Measurements from ENCODE around the gene CYBA. TPM values are rescaled to one million over a fixed set of nuclear protein-coding genes. Genes with fewer than 3 reads are reported as not detected.
A peak's percentile ranks its signal among the peaks of the same experiment; 100 is the strongest.
"Not testable (repeated sequence)": the region's sequence is repeated elsewhere in the genome, so short reads cannot be mapped to it uniquely, and the experiment has no call there.

The CYBA gene
- total RNA-seq, 1 experiment from 2014 or later = 0.10 TPM

GRCh38 chr16:88686439-88687253 lies 35.8 kb upstream of the CYBA start, which contains the start of gene SNAI3:
TSS of gene SNAI3 (minus strand) at chr16:88686507. CDS start at chr16:88686406, 101 bp downstream.
- DNase-seq (ENCODE audit: low read depth) = peak; percentile 57

GRCh38 chr16:88686062-88686438 lies 35.2 kb upstream of the CYBA start:
- no peak for DNase-seq (ENCODE audit: low read depth)

- peak; percentile 58 for DNase-seq (ENCODE audit: low read depth)
Observed at GRCh38 chr16:88685156-88686061, 34.6 kb upstream of the CYBA start.

- DNase-seq (ENCODE audit: low read depth) = no peak
Observed at GRCh38 chr16:88684569-88685155, 33.8 kb upstream of the CYBA start.

GRCh38 chr16:88681709-88682451 lies 31.0 kb upstream of the CYBA start:
- no peak for DNase-seq (ENCODE audit: low read depth)

GRCh38 chr16:88681084-88681680 lies 30.3 kb upstream of the CYBA start:
- no peak for DNase-seq (ENCODE audit: low read depth)

GRCh38 chr16:88680554-88681083 lies 29.8 kb upstream of the CYBA start:
- no peak for DNase-seq (ENCODE audit: low read depth)

- DNase-seq (ENCODE audit: low read depth) = no peak
Observed at GRCh38 chr16:88678224-88678979, 27.5 kb upstream of the CYBA start.

- no peak for DNase-seq (ENCODE audit: low read depth)
Observed at GRCh38 chr16:88677721-88678120, 26.9 kb upstream of the CYBA start.

GRCh38 chr16:88676502-88677242 lies 25.8 kb upstream of the CYBA start:
- no peak for DNase-seq (ENCODE audit: low read depth)

- no peak for DNase-seq (ENCODE audit: low read depth)
Observed at GRCh38 chr16:88673716-88674379, 23.0 kb upstream of the CYBA start.

- DNase-seq (ENCODE audit: low read depth) = no peak
Observed at GRCh38 chr16:88672776-88673175, 21.9 kb upstream of the CYBA start.

- DNase-seq (ENCODE audit: low read depth) = no peak
Observed at GRCh38 chr16:88671806-88672205, 21.0 kb upstream of the CYBA start.

- no peak for DNase-seq (ENCODE audit: low read depth)
Observed at GRCh38 chr16:88669980-88670379, 19.1 kb upstream of the CYBA start.

- not testable (repeated sequence) for DNase-seq (ENCODE audit: low read depth)
Observed at GRCh38 chr16:88669493-88669892, 18.6 kb upstream of the CYBA start.

GRCh38 chr16:88667461-88667860 lies 16.6 kb upstream of the CYBA start:
- DNase-seq (ENCODE audit: low read depth) = peak; percentile 31

- DNase-seq (ENCODE audit: low read depth) = no peak
Observed at GRCh38 chr16:88665570-88665969, 14.7 kb upstream of the CYBA start.

GRCh38 chr16:88665148-88665547 lies 14.3 kb upstream of the CYBA start:
- no peak for DNase-seq (ENCODE audit: low read depth)
